HepG2 (cell line): ENCODE data around the gene GATA3. TPM values are rescaled to one million over a fixed set of nuclear protein-coding genes. Genes with fewer than 3 reads are reported as not detected.

Experiments
- ATAC-seq: fragments of 200-7000 bp; cut with Tn5 transposase; 3 replicates; pipeline ENCODE4 v1.9.1; 2020; ENCODE audit warnings: mild to moderate bottlenecking, moderate library complexity
- BruUV-seq: library from RNA; stranded (reverse); fragments of 400-500 nt; replicated peaks from 2 replicates; lab custom pipeline; 2021; lab: Mats Ljungman, UMichigan
- CTCF ChIA-PET: fragments of 300-600 bp; formaldehyde crosslinking; extraction: SDS; loops from one replicate; lab custom pipeline; 2021; ENCODE audit warnings: low total read pairs, inconsistent platforms, low intra/inter-chr PET ratio; lab: Yijun Ruan, JAX
- POLR2A ChIA-PET: fragments of 350-600 bp; sonication (Branson Sonifier 250); formaldehyde crosslinking; loops from one replicate; lab custom pipeline; 2020; ENCODE audit warnings: antibody characterized with exemption, inconsistent platforms; lab: Yijun Ruan, JAX
- DNase-seq: peaks from one replicate; pipeline ENCODE4 v3.0.0-alpha.2; 2015; ENCODE audit warnings: low spot score
- FAIRE-seq: peaks from 3 replicates; lab custom pipeline; 2011; peaks lifted over from hg19 to GRCh38; lab: Jason Lieb, UNC
- H2AFZ ChIP-seq: one replicate; pipeline ENCODE4 v1.6.1; 2011; ENCODE audit warnings: low read length, inconsistent platforms
- H3K27ac ChIP-seq: fragments of 300-600 bp; 3 replicates; pipeline ENCODE4 v1.8.0; 2011; ENCODE audit warnings: mixed run types, mild to moderate bottlenecking, mixed read lengths, low read length, inconsistent platforms; ENCODE audit not compliant: insufficient read depth; ENCODE audit errors: extremely low read length
- H3K27me3 ChIP-seq, 2 experiments: fragments of 200-600 bp in 1 of 2; 2 replicates in 1 of 2; 3 replicates in 1 of 2; pipeline versions ENCODE4 v1.6.0 to v1.8.0; 2011; ENCODE audit warnings: low read length in 2 of 2, mild to moderate bottlenecking in 2 of 2, moderate library complexity in 2 of 2, inconsistent platforms in 1 of 2; ENCODE audit not compliant: insufficient read depth in 2 of 2, control insufficient read depth in 1 of 2
- H3K36me3 ChIP-seq, 2 experiments: fragments of 200-600 bp in 1 of 2; replicated peaks in 1 of 2; 2 replicates in 1 of 2; 3 replicates in 1 of 2; pipeline versions ENCODE4 v1.5.1 to v1.8.0; 2011; ENCODE audit warnings: low read length in 2 of 2, inconsistent platforms in 1 of 2; ENCODE audit not compliant: insufficient read depth in 2 of 2, control insufficient read depth in 1 of 2
- H3K4me1 ChIP-seq: 2 replicates; pipeline ENCODE4 v1.5.1; 2012; ENCODE audit warnings: low read length, inconsistent platforms; ENCODE audit not compliant: insufficient read depth
- H3K4me2 ChIP-seq: 2 replicates; pipeline ENCODE4 v1.6.0; 2011; ENCODE audit warnings: low read depth, low read length, inconsistent platforms
- H3K4me3 ChIP-seq, 3 experiments: fragments of 200-600 bp in 1 of 3; sonication (generic), shearing (Covaris generic) in 1 of 3; replicated peaks in 1 of 3; 2 replicates each; pipeline ENCODE4 v1.5.1; 2011 to 2016; ENCODE audit warnings: low read length in 3 of 3, inconsistent platforms in 2 of 3, low read depth in 2 of 3, mild to moderate bottlenecking in 2 of 3, control low read depth in 1 of 3, mixed read lengths in 1 of 3; ENCODE audit not compliant: insufficient read depth in 1 of 3
- H3K79me2 ChIP-seq: one replicate; pipeline ENCODE4 v1.6.1; 2011; ENCODE audit warnings: low read length, inconsistent platforms; ENCODE audit not compliant: insufficient read depth
- H3K9ac ChIP-seq: 2 replicates; pipeline ENCODE4 v1.6.0; 2011; ENCODE audit warnings: mild to moderate bottlenecking, low read depth, low read length, inconsistent platforms; ENCODE audit not compliant: insufficient read depth
- H3K9me3 ChIP-seq: 2 replicates; pipeline ENCODE4 v1.5.1; 2012; ENCODE audit warnings: mild to moderate bottlenecking, low read length
- H4K20me1 ChIP-seq: 2 replicates; pipeline ENCODE4 v1.6.0; 2011; ENCODE audit warnings: inconsistent platforms, mild to moderate bottlenecking, low read length, moderate library complexity; ENCODE audit not compliant: insufficient read depth
- ARNT ChIP-seq: fragments of 450-650 bp; IDR thresholded peaks from 2 replicates; pipeline ENCODE4 v1.6.1; 2017
- CCDC6 ChIP-seq: sonication (generic); formaldehyde crosslinking; IDR thresholded peaks from 2 replicates; pipeline ENCODE4 v1.8.1; 2022; ENCODE audit warnings: mild to moderate bottlenecking, missing genetic modification reagents, moderate library complexity
- ETV5 ChIP-seq: IDR thresholded peaks from 2 replicates; pipeline ENCODE4 v1.6.1; 2018; ENCODE audit warnings: missing biosample characterization, missing genetic modification reagents, inconsistent platforms, borderline replicate concordance
- MYC ChIP-seq: sonication (generic); formaldehyde crosslinking; IDR thresholded peaks from 2 replicates; pipeline ENCODE4 v1.9.0; 2021; ENCODE audit warnings: missing genetic modification reagents, borderline replicate concordance
- POLR2G ChIP-seq: fragments of 200-400 bp; formaldehyde crosslinking; IDR thresholded peaks from 2 replicates; pipeline ENCODE4 v1.6.1; 2018; ENCODE audit warnings: mild to moderate bottlenecking, low read depth, low read length, moderate library complexity
- RCOR2 ChIP-seq: IDR thresholded peaks from 2 replicates; pipeline ENCODE4 v1.6.1; 2016; ENCODE audit warnings: missing biosample characterization, missing genetic modification reagents
- SNAI1 ChIP-seq: sonication (generic); formaldehyde crosslinking; IDR thresholded peaks from 2 replicates; pipeline ENCODE4 v1.5.0; 2020; ENCODE audit warnings: mild to moderate bottlenecking, missing genetic modification reagents, borderline replicate concordance
- TCF7 ChIP-seq: sonication (generic); IDR thresholded peaks from 2 replicates; pipeline ENCODE4 v1.6.1; 2016; ENCODE audit warnings: antibody characterized with exemption, low read depth
- TP53 ChIP-seq: sonication (generic); formaldehyde crosslinking; conservative IDR thresholded peaks from 2 replicates; pipeline ENCODE4 v1.4.0; 2020; ENCODE audit warnings: missing genetic modification reagents
- ZEB1 ChIP-seq: IDR thresholded peaks from 2 replicates; pipeline ENCODE4 v1.6.1; 2012; ENCODE audit warnings: mild to moderate bottlenecking, low read depth, inconsistent platforms; ENCODE audit not compliant: insufficient replicate concordance
- ZNF224 ChIP-seq: sonication (generic); formaldehyde crosslinking; IDR thresholded peaks from 2 replicates; pipeline ENCODE4 v1.5.0; 2020; ENCODE audit warnings: mild to moderate bottlenecking, missing genetic modification reagents
- ZNF276 ChIP-seq: sonication (generic); formaldehyde crosslinking; IDR thresholded peaks from 2 replicates; pipeline ENCODE4 v1.4.0; 2020; ENCODE audit warnings: mild to moderate bottlenecking, low read depth, missing genetic modification reagents
- ZNF333 ChIP-seq: sonication (generic); formaldehyde crosslinking; IDR thresholded peaks from 2 replicates; pipeline ENCODE4 v1.4.0; 2020; ENCODE audit warnings: mild to moderate bottlenecking, missing genetic modification reagents, borderline replicate concordance
- ZNF367 ChIP-seq: sonication (generic); formaldehyde crosslinking; IDR thresholded peaks from 2 replicates; pipeline ENCODE4 v1.4.0; 2020; ENCODE audit warnings: missing genetic modification reagents, borderline replicate concordance
- WGBS: methylation state at CpG from one replicate; pipeline ENCODE4 v1.1.6; 2017; ENCODE audit warnings: low lambda C conversion rate; 5-methylcytosine and 5-hydroxymethylcytosine counted together
- in situ Hi-C: cut with HindIII; loops from 2 replicates; pipeline ENCODE4 v1.10.0; 2017; ENCODE audit warnings: low pct_unique_long_range_greater_than_20kb; ENCODE audit not compliant: extremely low pct_ligation_motif_present
- intact Hi-C: fragments of 100-400 bp; cut with micrococcal nuclease; formaldehyde crosslinking; loops from one replicate; pipeline ENCODE4 v1.10.0; 2022; ENCODE audit not compliant: unreplicated experiment
- polyA plus RNA-seq, 8 experiments: library from polyadenylated mRNA; depleted of rRNA in 3 of 8; stranded (reverse) in 7 of 8; unstranded in 1 of 8; fragments of >200 nt; fragmentation: Illumina TruSeq in 4 of 8; extraction: Trizol in 4 of 8; gene quantifications; 2 replicates each; pipeline versions ENCODE4 v1.2.1 to v1.2.3, GENCODE V29; 2011 to 2016; ENCODE audit warnings: low read depth in 4 of 8, missing spikeins in 1 of 8, mixed read lengths in 1 of 8; ENCODE audit not compliant: insufficient read depth in 1 of 8
- total RNA-seq, 5 experiments: library from RNA; depleted of rRNA; stranded (reverse); fragments of >200 nt; fragmentation: Illumina TruSeq; extraction: Trizol; gene quantifications; 2 replicates each; pipeline ENCODE4 v1.2.3, GENCODE V29; 2016; ENCODE audit warnings: low read depth in 1 of 5
- TF ChIP-seq, protein P1 (sequence below): IDR thresholded peaks from 2 replicates; pipeline ENCODE4 v1.6.1; 2016; ENCODE audit warnings: missing genetic modification reagents, missing compliant biosample characterization

Gene GATA3
- total and polyA plus RNA-seq, 2 of the 13 experiments (the other 11 are each of a cell fraction or from before 2014, with no cell fraction given), result not detected

- WGBS, result 48% methylated on average over 11 of the region's 37 CpGs
- Histone ChIP-seq H4K20me1 (no peaks in the 10 kb centered on the region), H3K4me2 (no peak overlapping the region), H3K9ac (no peak overlapping the region), H3K4me3 (no peak overlapping the region), H3K36me3 (no peaks in the 10 kb centered on the region), H3K9me3 (no peaks in the 10 kb centered on the region), H2AFZ (no peak overlapping the region), H3K27ac (no peak overlapping the region), H3K4me1 (no peaks in the 10 kb centered on the region; the same call in 1 of the 2 replicates)
- BruUV-seq, result no TSS peak
- in situ Hi-C loops, result no loop called here
- POLR2A ChIA-PET, result no interaction called here
- ATAC-seq, result no peak
- TF ChIP-seq POLR2G, result no peak
- no peak for TF ChIP-seq ARNT
- TF ChIP-seq SNAI1 (CRISPR knock-in tag), result no peak
- TF ChIP-seq ZEB1, result no peak
- TF ChIP-seq ZNF276, result no peak
- TF ChIP-seq, protein P1, sequence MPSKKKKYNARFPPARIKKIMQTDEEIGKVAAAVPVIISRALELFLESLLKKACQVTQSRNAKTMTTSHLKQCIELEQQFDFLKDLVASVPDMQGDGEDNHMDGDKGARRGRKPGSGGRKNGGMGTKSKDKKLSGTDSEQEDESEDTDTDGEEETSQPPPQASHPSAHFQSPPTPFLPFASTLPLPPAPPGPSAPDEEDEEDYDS (CRISPR knock-in tag), result no peak
- TF ChIP-seq TP53 (CRISPR knock-in tag), result no peak
- no peak for TF ChIP-seq RCOR2
- no peak for TF ChIP-seq ETV5 (CRISPR knock-in tag)
- TF ChIP-seq TCF7, result no peak
- no peak for TF ChIP-seq MYC (CRISPR knock-in tag)
- TF ChIP-seq ZNF367 (CRISPR knock-in tag), result no peak
- TF ChIP-seq ZNF333 (CRISPR knock-in tag), result no peak
- TF ChIP-seq CCDC6 (CRISPR knock-in tag), result no peak
- no peak for TF ChIP-seq ZNF224 (CRISPR knock-in tag)
- TF ChIP-seq, all 625 proteins: peak for 0
- intact Hi-C loops, result no loop called here
- Histone ChIP-seq H3K27me3 (peaks cover 16 to 70% of the 10 kb centered on the region in 2 experiments), H3K79me2 (no peaks in the 10 kb centered on the region)
- DNase-seq, result no peak
- no peak for FAIRE-seq
- CTCF ChIA-PET, result no interaction called here
Measured at GRCh38 chr10:8034466-8035005, 20.0 kb upstream of the GATA3 start.
